Activated effector memory CD4-positive, alpha-beta T cell treated with anti-CD3 and anti-CD28 coated beads, Interleukin-2, amount 50 U/mL, for 16 hours (primary cell): ENCODE results near the gene BRCA2.

Experiments used
- DNase-seq: peaks from one replicate; pipeline ENCODE4 v3.0.0-alpha.2; 2020

Gene BRCA2

GRCh38 chr13:32315238-32316027 lies at the start of gene BRCA2, which contains the start of gene ZAR1L:
Gene BRCA2 (plus strand): TSS chr13:32315508. CDS start chr13:32316461, 953 bp downstream.
Gene ZAR1L (minus strand): TSS chr13:32315363. CDS start chr13:32311925, 3,438 bp downstream.
- peak; percentile 96 for DNase-seq

- no peak for DNase-seq
Measured at GRCh38 chr13:32265726-32266125, 49.6 kb upstream of the BRCA2 start.

GRCh38 chr13:32266130-32266529 lies 49.2 kb upstream of the BRCA2 start:
- DNase-seq: no peak

- peak; percentile 82 for DNase-seq
Measured at GRCh38 chr13:32267836-32268439, 47.4 kb upstream of the BRCA2 start.

GRCh38 chr13:32272021-32272683 lies 43.2 kb upstream of the BRCA2 start:
- DNase-seq: no peak

GRCh38 chr13:32277839-32278238 lies 37.5 kb upstream of the BRCA2 start:
- no peak for DNase-seq

GRCh38 chr13:32278426-32278825 lies 36.9 kb upstream of the BRCA2 start:
- no peak for DNase-seq

- no peak for DNase-seq
Measured at GRCh38 chr13:32281096-32281495, 34.2 kb upstream of the BRCA2 start.

- DNase-seq: no peak
Measured at GRCh38 chr13:32282096-32282711, 33.1 kb upstream of the BRCA2 start.

- DNase-seq: no peak
Measured at GRCh38 chr13:32284927-32285632, 30.2 kb upstream of the BRCA2 start.

- DNase-seq: no peak
Measured at GRCh38 chr13:32285633-32285965, 29.7 kb upstream of the BRCA2 start.

GRCh38 chr13:32297206-32297605 lies 18.1 kb upstream of the BRCA2 start:
- no peak for DNase-seq

- no peak for DNase-seq
Measured at GRCh38 chr13:32298695-32299094, 16.6 kb upstream of the BRCA2 start.

- DNase-seq: no peak
Measured at GRCh38 chr13:32299893-32300292, 15.4 kb upstream of the BRCA2 start.

GRCh38 chr13:32300406-32300805 lies 14.9 kb upstream of the BRCA2 start:
- no peak for DNase-seq

- DNase-seq: no peak
Measured at GRCh38 chr13:32300920-32301319, 14.4 kb upstream of the BRCA2 start.

GRCh38 chr13:32302461-32302860 lies 12.8 kb upstream of the BRCA2 start:
- DNase-seq: no peak

- no peak for DNase-seq
Measured at GRCh38 chr13:32305646-32306045, 9.7 kb upstream of the BRCA2 start.

GRCh38 chr13:32309312-32310133 lies 5.8 kb upstream of the BRCA2 start:
- no peak for DNase-seq

- DNase-seq: no peak
Measured at GRCh38 chr13:32310134-32310706, 5.1 kb upstream of the BRCA2 start.

- no peak for DNase-seq
Measured at GRCh38 chr13:32311188-32311897, 4.0 kb upstream of the BRCA2 start.
